ENCODE measurements around the gene SLPI. TPM values are rescaled to one million over a fixed set of nuclear protein-coding genes. Genes with fewer than 3 reads are reported as not detected.

Gene SLPI
- total RNA-seq, 1 donor from 2014 or later: 0.82 TPM

DNA sequence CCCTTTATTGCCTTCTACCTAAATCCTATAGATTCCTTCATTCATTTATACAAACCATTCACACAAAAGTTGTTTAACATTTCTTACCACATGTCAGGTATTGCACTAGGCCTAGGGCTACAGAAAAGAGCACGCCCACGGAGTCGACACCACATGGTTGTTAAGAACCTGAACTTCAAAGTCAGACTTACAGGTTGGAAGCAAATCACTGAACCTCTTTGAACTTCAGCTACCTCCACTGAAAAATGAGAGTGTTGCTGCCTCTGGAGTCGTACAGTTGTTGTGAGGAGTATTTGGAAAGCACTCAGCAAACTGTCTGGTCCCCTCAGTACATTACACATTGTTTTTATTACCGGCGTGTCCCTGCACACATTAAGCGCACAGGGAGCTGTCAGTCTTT lies 3.3 kb upstream of the SLPI start:
- TF ChIP-seq, protein P1, sequence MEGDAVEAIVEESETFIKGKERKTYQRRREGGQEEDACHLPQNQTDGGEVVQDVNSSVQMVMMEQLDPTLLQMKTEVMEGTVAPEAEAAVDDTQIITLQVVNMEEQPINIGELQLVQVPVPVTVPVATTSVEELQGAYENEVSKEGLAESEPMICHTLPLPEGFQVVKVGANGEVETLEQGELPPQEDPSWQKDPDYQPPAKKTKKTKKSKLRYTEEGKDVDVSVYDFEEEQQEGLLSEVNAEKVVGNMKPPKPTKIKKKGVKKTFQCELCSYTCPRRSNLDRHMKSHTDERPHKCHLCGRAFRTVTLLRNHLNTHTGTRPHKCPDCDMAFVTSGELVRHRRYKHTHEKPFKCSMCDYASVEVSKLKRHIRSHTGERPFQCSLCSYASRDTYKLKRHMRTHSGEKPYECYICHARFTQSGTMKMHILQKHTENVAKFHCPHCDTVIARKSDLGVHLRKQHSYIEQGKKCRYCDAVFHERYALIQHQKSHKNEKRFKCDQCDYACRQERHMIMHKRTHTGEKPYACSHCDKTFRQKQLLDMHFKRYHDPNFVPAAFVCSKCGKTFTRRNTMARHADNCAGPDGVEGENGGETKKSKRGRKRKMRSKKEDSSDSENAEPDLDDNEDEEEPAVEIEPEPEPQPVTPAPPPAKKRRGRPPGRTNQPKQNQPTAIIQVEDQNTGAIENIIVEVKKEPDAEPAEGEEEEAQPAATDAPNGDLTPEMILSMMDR (IDR thresholded peaks at IDR 0.05; ENCODE audit: unreplicated experiment): no peak
- H3K27me3 Mint-ChIP-seq (ENCODE audit: unreplicated experiment): peaks cover 2% of the 10 kb centered on the region
- H3K4me1 Mint-ChIP-seq (ENCODE audit: unreplicated experiment): peaks cover 29% of the 10 kb centered on the region
- H3K36me3 Mint-ChIP-seq (ENCODE audit: low read depth, unreplicated experiment): no peaks in the 10 kb centered on the region
- no peak overlapping the region for H3K4me3 Mint-ChIP-seq (ENCODE audit: unreplicated experiment)
- H3K9me3 Mint-ChIP-seq (ENCODE audit: unreplicated experiment): no peaks in the 10 kb centered on the region
- no peak for DNase-seq (ENCODE audit: low spot score)
- no peak overlapping the region for H3K27ac Mint-ChIP-seq (ENCODE audit: unreplicated experiment)

DNA sequence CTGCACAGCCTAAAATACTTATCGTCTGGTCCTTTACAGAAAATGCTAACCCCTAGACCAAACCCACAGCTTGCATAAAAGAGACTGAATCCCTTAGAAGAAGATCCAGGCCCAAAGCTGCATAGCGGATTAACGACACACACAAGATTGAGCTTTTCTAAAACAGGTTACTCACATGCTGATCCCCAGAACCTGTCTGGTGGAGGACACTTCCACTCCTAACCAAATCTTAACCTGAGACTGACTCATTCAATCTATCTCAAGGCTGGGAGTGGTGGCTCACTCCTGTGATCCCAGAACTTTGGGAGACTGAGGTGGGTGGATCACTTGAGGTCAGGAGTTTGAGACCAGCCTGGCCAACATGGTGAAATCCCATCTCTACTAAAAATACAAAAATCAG lies 2.8 kb upstream of the SLPI start:
- H3K27ac Mint-ChIP-seq (ENCODE audit: unreplicated experiment): no peak overlapping the region
- H3K36me3 Mint-ChIP-seq (ENCODE audit: low read depth, unreplicated experiment): no peaks in the 10 kb centered on the region
- H3K4me1 Mint-ChIP-seq (ENCODE audit: unreplicated experiment): peaks cover 33% of the 10 kb centered on the region

GRCh38 chr20:45253261-45253660 lies 1.1 kb downstream of the SLPI start:
- H3K36me3 Mint-ChIP-seq (ENCODE audit: low read depth, unreplicated experiment): no peaks in the 10 kb centered on the region
- TF ChIP-seq, protein P1 (IDR thresholded peaks at IDR 0.05; ENCODE audit: unreplicated experiment): no peak
- H3K4me1 Mint-ChIP-seq (ENCODE audit: unreplicated experiment): peaks cover 23% of the 10 kb centered on the region
- H3K27ac Mint-ChIP-seq (ENCODE audit: unreplicated experiment): no peak overlapping the region
- no peak for DNase-seq (ENCODE audit: low spot score)
- peaks cover 2% of the 10 kb centered on the region for H3K27me3 Mint-ChIP-seq (ENCODE audit: unreplicated experiment)
- H3K9me3 Mint-ChIP-seq (ENCODE audit: unreplicated experiment): no peaks in the 10 kb centered on the region
- H3K4me3 Mint-ChIP-seq (ENCODE audit: unreplicated experiment): no peak overlapping the region

More for the DNA sequence above, 2.8 kb upstream of the SLPI start:
- TF ChIP-seq, protein P1 (IDR thresholded peaks at IDR 0.05; ENCODE audit: unreplicated experiment): no peak
- Mint-ChIP-seq H3K27me3 (ENCODE audit: unreplicated experiment) (peaks cover 2% of the 10 kb centered on the region), H3K9me3 (ENCODE audit: unreplicated experiment) (no peaks in the 10 kb centered on the region), H3K4me3 (ENCODE audit: unreplicated experiment) (no peak overlapping the region)
- DNase-seq (ENCODE audit: low spot score): no peak

DNA sequence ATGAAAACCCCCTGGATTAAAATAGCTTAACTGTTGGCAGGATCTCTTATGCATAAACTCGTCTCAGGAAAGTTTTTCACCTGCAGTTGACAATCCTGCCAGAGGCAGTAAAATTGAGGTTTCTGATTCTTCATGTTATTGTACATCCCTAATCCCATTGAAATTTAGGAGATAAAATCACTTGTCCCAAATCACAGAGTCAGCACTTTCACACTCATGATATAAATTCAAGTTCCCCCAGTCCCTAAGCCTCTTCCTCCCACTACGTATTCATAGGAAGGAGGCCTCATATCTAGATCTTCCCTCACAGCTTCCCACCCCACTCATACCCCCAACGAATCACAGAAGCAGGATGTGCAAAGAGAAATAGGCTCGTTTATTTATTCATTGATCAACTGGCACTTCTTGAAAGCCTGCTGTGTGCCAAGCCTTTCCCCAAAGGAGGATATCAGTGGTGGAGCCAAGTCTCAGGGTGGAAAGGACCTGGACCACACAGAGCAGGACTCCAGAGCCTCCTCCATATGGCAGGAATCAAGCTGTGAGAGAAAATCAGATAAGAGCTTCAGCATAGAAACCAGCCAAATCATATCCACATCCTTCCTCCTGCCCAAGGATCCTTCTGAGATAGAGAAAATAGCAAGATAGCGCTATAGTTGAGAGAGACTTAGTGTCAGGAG lies 2.3 kb downstream of the SLPI start:
- Mint-ChIP-seq H3K27me3 (ENCODE audit: unreplicated experiment) (peaks cover 2% of the 10 kb centered on the region), H3K36me3 (ENCODE audit: low read depth, unreplicated experiment) (no peaks in the 10 kb centered on the region), H3K27ac (ENCODE audit: unreplicated experiment) (no peak overlapping the region), H3K4me3 (ENCODE audit: unreplicated experiment) (no peak overlapping the region), H3K9me3 (ENCODE audit: unreplicated experiment) (no peaks in the 10 kb centered on the region), H3K4me1 (ENCODE audit: unreplicated experiment) (peaks cover 23% of the 10 kb centered on the region)
- TF ChIP-seq, protein P1 (IDR thresholded peaks at IDR 0.05; ENCODE audit: unreplicated experiment): no peak
- DNase-seq (ENCODE audit: low spot score): no peak

- no peaks in the 10 kb centered on the region for H3K36me3 Mint-ChIP-seq (ENCODE audit: low read depth, unreplicated experiment)
- DNase-seq (ENCODE audit: low spot score): no peak
- peaks cover 8% of the 10 kb centered on the region for H3K4me1 Mint-ChIP-seq (ENCODE audit: unreplicated experiment)
- H3K27ac Mint-ChIP-seq (ENCODE audit: unreplicated experiment): no peak overlapping the region
- no peaks in the 10 kb centered on the region for H3K9me3 Mint-ChIP-seq (ENCODE audit: unreplicated experiment)
- no peaks in the 10 kb centered on the region for H3K27me3 Mint-ChIP-seq (ENCODE audit: unreplicated experiment)
- TF ChIP-seq, protein P1 (IDR thresholded peaks at IDR 0.05; ENCODE audit: unreplicated experiment): no peak
- no peak overlapping the region for H3K4me3 Mint-ChIP-seq (ENCODE audit: unreplicated experiment)
Measured at GRCh38 chr20:45248609-45249008, 5.8 kb downstream of the SLPI start.
